ENCODE data around the gene CIB4.

CIB4 gene

GRCh38 chr2:26619521-26619951, 21.6 kb downstream of the CIB4 start:
- no peak for DNase-seq

DNA sequence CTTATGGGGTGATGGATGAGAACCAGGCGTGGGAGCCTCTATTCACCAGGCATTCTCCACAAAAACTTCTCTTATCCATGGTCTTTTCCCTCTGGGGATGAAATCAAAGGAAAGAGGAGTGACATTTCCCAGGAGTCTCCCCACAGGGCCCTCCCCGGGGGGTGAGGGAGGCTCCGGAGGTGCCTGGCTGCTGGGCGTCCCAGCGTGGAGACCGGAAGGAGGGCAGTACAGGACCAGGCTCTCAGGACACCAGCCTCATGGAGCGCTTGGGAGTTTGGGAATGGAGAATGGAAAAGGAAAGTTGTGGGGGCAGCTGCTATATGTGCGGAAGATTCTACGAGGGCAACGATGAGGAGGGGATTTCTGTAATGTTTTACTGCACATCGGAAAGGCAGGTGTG, 22.1 kb downstream of the CIB4 start:
- DNase-seq = no peak

DNA sequence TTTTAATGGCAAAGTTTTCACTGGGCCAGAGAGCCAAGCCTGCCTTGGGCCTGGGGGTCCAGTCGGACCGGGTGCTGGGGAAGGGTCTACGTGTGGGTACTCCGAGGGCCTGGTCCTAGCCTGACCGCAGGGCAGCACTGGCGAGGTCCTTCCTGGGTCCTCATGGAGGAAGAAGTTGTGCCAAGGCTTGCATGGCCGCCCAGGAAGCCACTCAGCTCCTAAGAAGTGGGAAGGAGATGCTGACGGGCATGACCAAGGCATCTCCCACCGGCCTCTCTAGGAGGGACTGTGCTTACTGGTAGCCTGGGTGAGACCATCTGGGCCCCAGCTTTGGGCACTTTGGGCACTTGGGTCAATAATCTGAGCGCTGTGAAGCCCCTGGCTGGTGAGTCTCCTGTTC, 22.6 kb downstream of the CIB4 start:
- DNase-seq = no peak

DNA sequence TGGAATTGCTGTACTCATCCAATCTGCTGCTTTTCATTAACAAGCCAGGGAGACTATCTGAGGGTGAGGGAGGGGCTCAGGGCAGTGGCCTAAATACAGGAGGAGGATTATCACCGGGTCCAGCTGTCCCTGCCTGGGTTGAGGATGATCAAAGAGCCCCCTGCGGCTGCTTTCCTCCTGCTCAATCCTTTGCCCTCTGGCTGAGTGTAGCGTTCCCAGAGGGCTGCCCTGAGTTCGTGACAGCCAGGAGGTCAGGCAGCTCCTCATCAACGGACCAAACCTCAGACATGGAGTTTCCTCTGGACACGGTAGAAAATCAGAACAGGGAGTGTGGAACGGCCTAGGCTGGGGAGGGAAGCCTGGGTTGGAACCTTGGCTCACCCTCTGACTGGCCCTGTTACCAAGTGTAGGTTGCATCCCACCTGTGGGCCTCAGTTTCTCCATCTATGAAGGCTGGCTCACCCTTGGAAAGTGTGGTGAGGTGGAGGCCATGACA, 23.5 kb downstream of the CIB4 start:
- DNase-seq = no peak

DNA sequence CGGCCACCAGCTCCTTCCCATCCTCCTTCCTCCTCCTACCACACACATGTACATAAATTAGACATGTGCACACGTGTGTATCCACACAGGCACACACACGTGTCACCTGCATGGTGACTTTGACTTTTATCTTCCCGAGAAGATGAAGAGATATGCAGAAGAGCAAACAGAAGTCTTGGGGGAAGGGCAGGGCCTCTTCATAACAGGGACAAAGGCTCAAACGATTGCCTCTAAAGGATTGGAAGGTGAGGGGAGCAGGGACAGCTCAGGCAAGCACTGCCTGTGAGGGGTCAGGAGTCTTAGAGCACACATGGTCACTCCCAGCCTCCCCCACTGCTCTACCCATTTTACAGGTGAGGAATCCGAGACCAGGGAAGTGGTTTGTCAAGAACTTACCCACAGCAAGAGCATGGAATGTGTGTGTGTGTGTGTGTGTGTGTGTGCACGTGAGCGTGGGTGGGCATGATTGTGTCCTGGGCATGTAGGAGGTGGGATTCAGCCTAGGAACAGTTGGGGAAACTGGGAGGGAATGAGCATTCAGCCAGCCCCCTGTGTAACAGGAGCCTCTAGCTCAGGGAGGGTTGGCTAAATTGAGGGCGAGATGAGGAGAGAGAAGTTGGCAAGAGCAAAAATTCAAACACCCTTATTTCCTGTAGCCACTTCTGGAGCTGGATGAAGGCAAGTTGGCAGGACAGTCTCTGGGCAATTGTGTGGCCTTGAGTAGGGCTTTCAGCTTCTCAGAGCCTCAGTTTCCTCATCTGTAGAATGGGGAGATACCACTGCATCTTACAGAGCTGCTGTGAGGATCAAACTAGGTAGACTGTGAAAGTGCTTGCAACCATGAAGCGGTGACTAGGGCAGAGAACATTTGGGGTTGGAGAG, 24.2 kb downstream of the CIB4 start:
- DNase-seq = no peak

GRCh38 chr2:26615860-26616705, 25.1 kb downstream of the CIB4 start:
- no peak for DNase-seq

DNA sequence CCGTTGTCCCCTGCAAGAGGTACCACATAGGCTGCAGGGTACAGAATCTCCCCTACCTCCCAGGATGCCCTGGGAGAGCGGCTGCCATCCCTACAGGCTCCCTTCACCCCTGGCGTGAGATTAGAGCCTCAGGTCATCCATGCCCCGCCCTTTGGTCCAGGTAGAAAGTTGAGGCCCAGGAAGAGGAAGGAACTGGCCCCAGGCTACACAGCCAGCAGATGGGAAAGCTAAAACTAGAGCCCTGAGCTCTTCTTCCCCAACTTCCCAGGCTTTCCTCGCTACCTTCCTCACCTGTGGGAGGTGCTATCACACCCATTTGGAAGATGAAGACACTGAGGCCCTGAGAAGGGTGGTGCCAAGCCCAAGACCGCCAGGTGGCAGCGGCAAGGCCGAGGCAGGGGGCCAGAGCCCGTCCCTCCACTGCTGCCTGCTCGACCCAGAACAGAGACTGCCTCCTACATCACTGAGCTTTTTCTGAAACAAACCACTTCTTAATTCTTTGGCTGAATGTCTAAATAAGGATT, 25.8 kb downstream of the CIB4 start:
- DNase-seq = no peak

- DNase-seq = no peak
These were observed 26.7 kb downstream of the CIB4 start for GRCh38 chr2:26614216-26615138.

GRCh38 chr2:26613241-26614215, 27.6 kb downstream of the CIB4 start:
- no peak for DNase-seq

GRCh38 chr2:26612522-26613240, 28.5 kb downstream of the CIB4 start:
- DNase-seq = no peak

GRCh38 chr2:26612034-26612433, 29.1 kb downstream of the CIB4 start:
- no peak for DNase-seq

- no peak for DNase-seq
These were observed 30.4 kb downstream of the CIB4 start for GRCh38 chr2:26610504-26611335.

DNA sequence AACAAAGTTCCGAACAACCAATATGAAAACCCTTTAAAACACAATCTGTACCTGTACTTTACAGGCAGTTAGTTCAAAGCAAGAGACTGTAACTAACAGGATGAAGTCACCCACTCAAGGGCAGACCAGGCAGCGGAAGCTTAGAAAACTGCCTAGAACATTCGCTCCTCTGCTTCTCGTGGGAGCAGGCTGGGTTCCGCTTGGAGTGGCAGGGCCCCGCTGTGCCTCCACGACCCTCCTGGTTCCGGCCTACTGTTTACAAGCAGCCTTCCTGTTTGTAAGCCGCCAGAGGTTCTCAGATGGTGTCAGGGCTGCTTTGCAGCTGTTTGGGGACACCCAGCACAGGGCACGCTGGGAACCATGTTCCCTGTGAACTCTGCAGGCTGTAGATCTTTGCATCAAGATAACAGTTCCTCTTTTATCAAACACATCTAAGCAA, 31.3 kb downstream of the CIB4 start:
- DNase-seq = no peak

DNA sequence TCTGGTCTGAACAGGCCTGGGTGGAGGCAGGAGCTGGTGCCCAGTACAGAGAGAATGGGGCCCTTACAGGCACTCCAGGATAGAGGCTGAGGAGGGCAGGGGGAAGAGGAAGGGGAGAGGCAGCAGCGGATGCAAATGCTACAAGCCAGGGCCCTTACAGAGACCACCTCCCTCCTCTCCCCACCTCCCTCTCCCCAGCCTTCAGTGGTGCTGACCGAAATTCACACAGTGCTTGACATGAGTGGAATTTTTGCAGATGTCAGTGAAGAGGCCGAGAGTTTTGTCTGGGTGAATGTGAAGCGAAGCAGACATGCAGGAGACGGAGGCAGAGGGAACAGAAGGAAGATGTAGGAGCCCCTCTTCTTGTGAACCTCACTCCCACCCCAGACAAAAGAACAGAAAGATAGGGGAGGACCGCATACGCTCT, 31.9 kb downstream of the CIB4 start:
- no peak for DNase-seq

DNA sequence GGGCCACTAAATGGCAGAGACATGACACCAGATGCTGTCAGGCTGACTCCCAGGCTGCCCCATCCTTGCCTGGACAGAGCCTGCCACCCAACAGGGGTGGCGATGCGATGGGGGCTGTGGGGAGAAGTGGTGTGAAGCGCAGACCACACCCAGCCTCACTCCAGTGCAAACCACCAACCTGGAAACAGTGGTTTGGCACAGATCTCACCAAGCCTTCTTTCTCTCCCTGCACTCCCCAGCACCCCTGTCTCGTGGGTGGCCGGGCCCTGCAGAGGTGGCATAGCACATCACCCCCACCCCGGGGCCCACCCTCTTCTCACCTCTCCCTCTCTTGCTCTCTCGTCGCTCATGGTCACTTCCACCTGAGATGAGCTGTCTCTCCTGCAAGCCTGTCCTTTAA, 32.6 kb downstream of the CIB4 start:
- no peak for DNase-seq

- DNase-seq = no peak
These were observed 33.5 kb downstream of the CIB4 start for GRCh38 chr2:26607698-26608097.

DNA sequence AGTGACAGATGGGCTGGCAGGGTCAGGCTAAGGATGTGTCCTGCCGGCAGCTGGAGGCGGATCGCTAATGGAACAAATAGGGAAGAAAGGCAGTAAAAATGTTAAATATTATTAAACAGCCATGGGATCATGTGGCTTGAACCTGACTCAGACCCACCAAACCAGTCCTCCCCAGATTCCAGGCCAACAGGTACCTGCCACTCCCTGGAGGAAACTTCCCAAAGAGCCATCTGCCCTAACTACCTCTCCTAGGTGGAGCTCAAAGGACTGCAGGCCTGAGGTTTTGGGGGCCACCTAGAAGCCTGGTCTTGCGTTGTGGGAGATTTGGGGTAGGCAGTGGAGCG, 34.3 kb downstream of the CIB4 start:
- DNase-seq = no peak

DNA sequence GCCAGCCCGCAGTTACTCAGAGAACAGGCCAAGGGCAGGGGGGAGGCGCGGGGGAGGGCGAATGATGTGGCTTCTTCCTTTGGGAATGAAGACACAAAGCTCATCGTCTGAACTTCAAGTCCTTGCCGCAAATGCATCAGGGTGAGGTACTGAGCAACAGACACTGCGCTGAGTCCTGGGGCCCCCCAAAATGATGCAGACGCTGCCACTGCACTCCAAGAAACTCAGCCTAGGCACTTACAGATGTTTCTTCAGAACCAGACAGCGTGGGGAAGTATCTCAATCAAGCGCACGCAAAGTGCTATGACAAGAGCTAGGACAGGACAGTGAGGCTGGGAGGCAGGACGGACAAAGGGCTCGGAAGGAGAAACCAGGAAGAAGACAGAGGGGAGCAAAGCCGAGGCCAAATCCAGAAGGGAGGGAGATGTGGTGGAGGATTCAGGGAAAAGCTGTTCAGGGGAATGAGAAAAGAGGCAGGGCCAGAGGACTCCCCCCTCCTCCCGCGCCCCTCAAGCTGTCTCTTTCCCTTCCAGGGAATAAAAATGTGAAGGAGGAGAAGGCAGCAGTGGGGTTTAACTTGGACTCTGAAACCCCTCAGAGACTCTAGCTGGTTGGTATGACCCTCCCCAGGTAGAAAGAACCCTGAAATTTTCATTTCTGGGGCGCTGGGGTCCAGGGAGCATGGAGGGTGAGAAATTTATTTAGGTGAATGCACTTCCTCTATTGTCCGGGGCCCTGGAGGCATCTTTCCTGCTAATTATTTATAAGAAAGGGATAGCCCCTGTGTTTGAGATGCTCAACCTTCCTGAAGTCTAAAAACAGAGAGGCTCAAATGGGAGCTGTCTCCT, 34.9 kb downstream of the CIB4 start:
- no peak for DNase-seq
